OCI-LY3 (cell line): ENCODE measurements around the gene TUNAR.

Source experiments
- H2AFZ ChIP-seq: fragments of 200-600, 300-600 bp; shearing (Covaris generic); 2 replicates; pipeline ENCODE4 v1.6.0; 2014; ENCODE audit warnings: antibody characterized with exemption, low read depth, low read length
- H3K27ac ChIP-seq: fragments of 200-600, 300-600 bp; sonication (generic); 2 replicates; pipeline ENCODE4 v1.5.1; 2014; ENCODE audit warnings: mild to moderate bottlenecking, low read length, moderate library complexity, mixed read lengths
- H3K27me3 ChIP-seq: fragments of 200-600, 300-600 bp; sonication (generic); 2 replicates; pipeline ENCODE4 v1.6.1; 2014; ENCODE audit warnings: low read depth, low read length, mixed read lengths
- H3K36me3 ChIP-seq: fragments of 200-600, 300-600 bp; sonication (generic); replicated peaks from 2 replicates; pipeline ENCODE3; 2014; ENCODE audit warnings: low read depth, low read length, mixed read lengths
- H3K4me1 ChIP-seq: fragments of 300-600, 200-600 bp; sonication (generic); 2 replicates; pipeline ENCODE4 v1.6.1; 2014; ENCODE audit warnings: low read length, mixed read lengths
- H3K4me2 ChIP-seq: fragments of 200-600, 300-600 bp; sonication (generic); 2 replicates; pipeline ENCODE4 v1.6.1; 2014; ENCODE audit warnings: low read length, mixed read lengths
- H3K4me3 ChIP-seq: fragments of 300-600, 200-600 bp; sonication (generic); 2 replicates; pipeline ENCODE4 v1.5.1; 2014; ENCODE audit warnings: antibody characterized with exemption, mild to moderate bottlenecking, low read length, moderate library complexity
- H3K79me2 ChIP-seq: fragments of 300-600, 200-600 bp; shearing (Covaris generic); 2 replicates; pipeline ENCODE4 v1.6.1; 2014; ENCODE audit warnings: mild to moderate bottlenecking, low read length, mixed read lengths
- H3K9ac ChIP-seq: fragments of 300-600, 200-600 bp; shearing (Covaris generic); 2 replicates; pipeline ENCODE4 v1.6.0; 2014; ENCODE audit warnings: mild to moderate bottlenecking, low read length, moderate library complexity
- H3K9me3 ChIP-seq: fragments of 200-600, 300-600 bp; shearing (Covaris generic); 2 replicates; pipeline ENCODE4 v1.6.1; 2014; ENCODE audit warnings: low read length, mixed read lengths; ENCODE audit not compliant: insufficient read depth
- H4K20me1 ChIP-seq: fragments of 200-600, 300-600 bp; sonication (generic); 2 replicates; pipeline ENCODE4 v1.6.1; 2016; ENCODE audit warnings: low read length, mixed read lengths; ENCODE audit not compliant: insufficient read depth
- CTCF ChIP-seq: fragments of 200-600, 300-600 bp; sonication (generic); IDR thresholded peaks from 2 replicates; pipeline ENCODE4 v1.5.1; 2014; ENCODE audit warnings: antibody characterized with exemption, low read length, low read depth
- EZH2phosphoT487 ChIP-seq: fragments of 200-600 bp; shearing (Covaris generic); IDR thresholded peaks from 2 replicates; pipeline ENCODE4 v1.6.1; 2018; ENCODE audit warnings: antibody characterized with exemption, mixed run types, low read depth

TUNAR gene

GRCh38 chr14:95875831-95876760 is 536 bp upstream of the TUNAR start:
- Histone ChIP-seq H3K4me3 (no peak overlapping the region), H3K9ac (no peak overlapping the region), H3K4me1 (no peaks in the 10 kb centered on the region), H3K4me2 (no peak overlapping the region), H3K27ac (no peak overlapping the region), H3K27me3 (peaks cover 21% of the 10 kb centered on the region), H2AFZ (no peak overlapping the region), H3K79me2 (no peaks in the 10 kb centered on the region), H3K36me3 (no peaks in the 10 kb centered on the region), H3K9me3 (no peaks in the 10 kb centered on the region), H4K20me1 (no peaks in the 10 kb centered on the region)
- TF ChIP-seq EZH2phosphoT487 (no peak), CTCF (no peak)

GRCh38 chr14:95877633-95878032 is 1.0 kb downstream of the TUNAR start:
- no peak overlapping the region for H3K4me3 ChIP-seq
- no peak overlapping the region for H3K27ac ChIP-seq
- no peaks in the 10 kb centered on the region for H3K79me2 ChIP-seq
- H2AFZ ChIP-seq: no peak overlapping the region
- H3K9ac ChIP-seq: no peak overlapping the region
- H3K4me2 ChIP-seq: no peak overlapping the region
- no peaks in the 10 kb centered on the region for H4K20me1 ChIP-seq
- H3K36me3 ChIP-seq: no peaks in the 10 kb centered on the region
- no peaks in the 10 kb centered on the region for H3K4me1 ChIP-seq
- no peaks in the 10 kb centered on the region for H3K9me3 ChIP-seq
- peaks cover 31% of the 10 kb centered on the region for H3K27me3 ChIP-seq
- TF ChIP-seq CTCF (no peak), EZH2phosphoT487 (no peak)

GRCh38 chr14:95884377-95884776 is 7.7 kb downstream of the TUNAR start:
- H3K79me2 ChIP-seq: no peaks in the 10 kb centered on the region
- H4K20me1 ChIP-seq: no peaks in the 10 kb centered on the region
- H2AFZ ChIP-seq: no peak overlapping the region
- H3K4me2 ChIP-seq: no peak overlapping the region
- no peaks in the 10 kb centered on the region for H3K4me1 ChIP-seq
- no peak overlapping the region for H3K9ac ChIP-seq
- H3K27ac ChIP-seq: no peak overlapping the region
- H3K4me3 ChIP-seq: no peak overlapping the region
- no peak for TF ChIP-seq CTCF
- no peak for TF ChIP-seq EZH2phosphoT487
- H3K9me3 ChIP-seq: no peaks in the 10 kb centered on the region
- H3K36me3 ChIP-seq: no peaks in the 10 kb centered on the region
- H3K27me3 ChIP-seq: peaks cover 32% of the 10 kb centered on the region

- H2AFZ ChIP-seq: no peak overlapping the region
- H3K4me2 ChIP-seq: no peak overlapping the region
- H3K27me3 ChIP-seq: peaks cover 26% of the 10 kb centered on the region
- no peak overlapping the region for H3K27ac ChIP-seq
- H4K20me1 ChIP-seq: no peaks in the 10 kb centered on the region
- no peak overlapping the region for H3K9ac ChIP-seq
- H3K36me3 ChIP-seq: no peaks in the 10 kb centered on the region
- no peaks in the 10 kb centered on the region for H3K9me3 ChIP-seq
- no peak overlapping the region for H3K4me3 ChIP-seq
- TF ChIP-seq CTCF (no peak), EZH2phosphoT487 (no peak)
- no peaks in the 10 kb centered on the region for H3K79me2 ChIP-seq
- no peaks in the 10 kb centered on the region for H3K4me1 ChIP-seq
Measured at GRCh38 chr14:95885278-95885677, 8.6 kb downstream of the TUNAR start.
